ENCODE results near the gene CAD.

DNA sequence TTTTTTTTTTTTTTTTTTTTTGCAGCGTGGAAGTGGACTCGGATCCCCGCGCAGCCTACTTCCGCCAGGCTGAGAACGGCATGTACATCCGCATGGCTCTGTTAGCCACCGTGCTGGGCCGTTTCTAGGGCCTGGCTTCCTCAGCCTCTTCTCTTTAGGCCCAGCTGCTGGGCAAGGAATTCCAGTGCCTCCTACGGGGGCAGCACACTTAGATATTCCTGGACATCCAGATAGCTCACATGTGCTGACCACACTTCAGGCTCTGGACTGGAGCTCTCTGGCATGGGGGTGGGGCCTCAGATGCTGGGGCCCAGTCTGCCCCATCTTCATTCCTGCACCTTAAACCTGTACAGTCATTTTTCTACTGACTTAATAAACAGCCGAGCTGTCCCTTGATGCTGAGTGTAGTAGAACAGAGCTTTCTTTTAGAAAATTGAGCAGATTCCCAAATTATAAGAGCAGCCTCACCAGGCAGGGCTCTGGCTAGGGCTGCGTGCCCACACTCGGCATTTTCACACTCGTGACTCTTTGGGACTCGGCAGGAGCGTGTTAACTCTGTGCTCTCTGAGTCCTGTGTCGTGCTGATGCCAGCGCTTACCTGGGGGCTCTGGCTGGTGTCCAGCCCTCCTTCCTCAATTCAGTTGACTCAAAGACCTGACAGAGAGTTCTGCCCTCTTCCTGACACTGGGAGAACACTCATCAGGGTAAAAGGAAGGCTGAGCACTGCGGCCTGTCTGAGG is 26.4 kb downstream of the CAD start:
- TF ChIP-seq POLR2AphosphoS5 (IDR thresholded peaks at IDR 0.05; ENCODE audit: insufficient read depth in 1 of 2, low read depth in 1 of 2) (no peak), CTCF (IDR thresholded peaks at IDR 0.05) (no peak), POLR2A (IDR thresholded peaks at IDR 0.05) (no peak)
